ENCODE measurements around the gene ADD2. TPM values are rescaled to one million over a fixed set of nuclear protein-coding genes. Genes with fewer than 3 reads are reported as not detected.

Gene ADD2, protein sequence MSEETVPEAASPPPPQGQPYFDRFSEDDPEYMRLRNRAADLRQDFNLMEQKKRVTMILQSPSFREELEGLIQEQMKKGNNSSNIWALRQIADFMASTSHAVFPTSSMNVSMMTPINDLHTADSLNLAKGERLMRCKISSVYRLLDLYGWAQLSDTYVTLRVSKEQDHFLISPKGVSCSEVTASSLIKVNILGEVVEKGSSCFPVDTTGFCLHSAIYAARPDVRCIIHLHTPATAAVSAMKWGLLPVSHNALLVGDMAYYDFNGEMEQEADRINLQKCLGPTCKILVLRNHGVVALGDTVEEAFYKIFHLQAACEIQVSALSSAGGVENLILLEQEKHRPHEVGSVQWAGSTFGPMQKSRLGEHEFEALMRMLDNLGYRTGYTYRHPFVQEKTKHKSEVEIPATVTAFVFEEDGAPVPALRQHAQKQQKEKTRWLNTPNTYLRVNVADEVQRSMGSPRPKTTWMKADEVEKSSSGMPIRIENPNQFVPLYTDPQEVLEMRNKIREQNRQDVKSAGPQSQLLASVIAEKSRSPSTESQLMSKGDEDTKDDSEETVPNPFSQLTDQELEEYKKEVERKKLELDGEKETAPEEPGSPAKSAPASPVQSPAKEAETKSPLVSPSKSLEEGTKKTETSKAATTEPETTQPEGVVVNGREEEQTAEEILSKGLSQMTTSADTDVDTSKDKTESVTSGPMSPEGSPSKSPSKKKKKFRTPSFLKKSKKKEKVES
- total RNA-seq = under 0.01 and 0.06 TPM in 2 replicates

GRCh38 chr2:70767699-70768589, at the start of gene ADD2:
Gene ADD2, minus strand, starts transcription at chr2:70768200. Its CDS starts 61,792 bp downstream, at chr2:70706408.

GRCh38 chr2:70790136-70790828, 22.3 kb upstream of the ADD2 start, which contains the start of gene FIGLA:
Gene FIGLA, minus strand, starts transcription at chr2:70790643. Its CDS starts 5 bp downstream, at chr2:70790638.

Other genes with a start within 250 kb of the ADD2 start
- gene TGFA, start 214.4 kb downstream of the ADD2 start, total RNA-seq = 0.06 TPM in 1 of 2 replicates, not detected in the other
- gene FIGLA, start 22.4 kb upstream of the ADD2 start, total RNA-seq = not detected in 2 replicates
- gene CLEC4F, start 52.4 kb upstream of the ADD2 start, total RNA-seq = not detected in 2 replicates
- not detected in 2 replicates for gene CD207, start 67.6 kb upstream of the ADD2 start, total RNA-seq
- gene VAX2, start 132.4 kb upstream of the ADD2 start, total RNA-seq = 1.1 and 1.3 TPM in 2 replicates
- 1.3 TPM in 2 replicates for gene ATP6V1B1, start 167.7 kb upstream of the ADD2 start, total RNA-seq
- 0.37 and 0.40 TPM in 2 replicates for gene ANKRD53, start 210.4 kb upstream of the ADD2 start, total RNA-seq
- gene TEX261, start 226.7 kb upstream of the ADD2 start, total RNA-seq = 30.4 and 36.3 TPM in 2 replicates